Adrenal gland (tissue), 12 donors: ENCODE results near the gene CHD1. TPM values are rescaled to one million over a fixed set of nuclear protein-coding genes. Genes with fewer than 3 reads are reported as not detected.

Experiments
- DNase-seq, 7 donors: peaks; one replicate each; pipeline ENCODE4 v3.0.0-alpha.2; 2019 to 2020
- H3K27ac ChIP-seq, 5 donors: fragments of 200-600 bp; sonication (generic) in 4 of 5; 1 replicate in 3 of 5; 2 replicates in 2 of 5; pipeline versions ENCODE4 v1.5.1 to v1.8.0; 2016 to 2020; ENCODE audit warnings: mild to moderate bottlenecking in 1 of 5
- H3K27me3 ChIP-seq: fragments of 200-600 bp; 2 replicates; pipeline ENCODE4 v1.8.0; 2021
- H3K36me3 ChIP-seq, 2 donors: fragments of 200-600 bp; replicated peaks in 1 of 2; 1 replicate in 1 of 2; 2 replicates in 1 of 2; pipeline versions ENCODE4 v1.5.1 to v1.8.0; 2018 to 2022
- H3K4me1 ChIP-seq, 2 donors: fragments of 200-600 bp; replicated peaks in 1 of 2; 1 replicate in 1 of 2; 2 replicates in 1 of 2; pipeline versions ENCODE4 v1.5.1 to v1.8.0; 2018 to 2021
- H3K4me3 ChIP-seq, 4 donors: fragments of 200-600 bp; sonication (generic) in 3 of 4; one replicate each; pipeline ENCODE4 v1.5.1; 2016 to 2018
- H3K9me3 ChIP-seq, 3 donors: fragments of 200-600 bp; sonication (generic) in 1 of 3; replicated peaks in 1 of 3; 1 replicate in 2 of 3; 2 replicates in 1 of 3; pipeline versions ENCODE4 v1.5.1 to v1.8.0; 2016 to 2021
- POLR2A ChIP-seq, 2 donors: fragments of 450-650 bp; IDR thresholded peaks; one replicate each; pipeline ENCODE4 v1.6.1; 2017; ENCODE audit warnings: antibody characterized with exemption in 2 of 2, mild to moderate bottlenecking in 2 of 2, moderate library complexity in 1 of 2
- WGBS, 4 donors: extraction: QIAGEN DNeasy Blood & Tissue Kit in 2 of 4; methylation state at CpG; one replicate each; pipeline versions ENCODE4 v1.1.5 to v1.1.7; 2013 to 2017; 5-methylcytosine and 5-hydroxymethylcytosine counted together
- intact Hi-C, 2 donors: fragments of 100-400 bp; cut with DNase I; formaldehyde crosslinking; loops; one replicate each; pipeline versions ENCODE4 v1.14.1 to v1.15.0; 2022 to 2023
- polyA plus RNA-seq, 3 donors: library from polyadenylated mRNA; stranded (reverse); fragments of 200-250 nt in 2 of 3; fragments of 350-450 nt in 1 of 3; fragmentation: Illumina TruSeq in 1 of 3; extraction: RNeasy Lipid Tissue Mini Kit (QIAGEN cat#74804) in 1 of 3; gene quantifications; one replicate each; pipeline ENCODE4 v1.2.3, GENCODE V29; 2013 to 2014
- total RNA-seq, 9 donors: library from RNA; depleted of rRNA in 4 of 9; stranded (reverse); fragments of >200 nt in 4 of 9; fragments of 120-200 nt in 1 of 9; fragmentation: NEBNext Ultra II Directional in 1 of 9; extraction: Animal tissue kit (Norgen Biotek cat#: 25700) in 1 of 9; gene quantifications; one replicate each; pipeline versions ENCODE4 v1.1.0 to v1.2.4, GENCODE V29; 2013 to 2023
- TF ChIP-seq, protein P1 (sequence below), 6 experiments: fragments of 450-650 bp in 4 of 6; fragments of 200-600 bp in 2 of 6; sonication (generic) in 1 of 6; IDR thresholded peaks; 1 replicate in 5 of 6; 2 replicates in 1 of 6; pipeline versions ENCODE4 v1.5.1 to v1.8.0; 2016 to 2021; ENCODE audit warnings: antibody characterized with exemption in 6 of 6, mild to moderate bottlenecking in 2 of 6, moderate library complexity in 1 of 6
- donor health status: healthy with polysubstance abuse.
- donor health status: Bipolar disorder and iron deficiency.
- donor health status: DM: yes; HTN: yes; CAD: no.
- donor health status: DM: no; HTN: no; CAD: no.
- donor health status: DM: no; HTN: no; CAD: no.
- donor health status: DM: yes; HTN: yes; CAD: no.

CHD1 gene
- total and polyA plus RNA-seq, 12 donors = 16.0 to 64.9 (median 27.9) TPM

DNA sequence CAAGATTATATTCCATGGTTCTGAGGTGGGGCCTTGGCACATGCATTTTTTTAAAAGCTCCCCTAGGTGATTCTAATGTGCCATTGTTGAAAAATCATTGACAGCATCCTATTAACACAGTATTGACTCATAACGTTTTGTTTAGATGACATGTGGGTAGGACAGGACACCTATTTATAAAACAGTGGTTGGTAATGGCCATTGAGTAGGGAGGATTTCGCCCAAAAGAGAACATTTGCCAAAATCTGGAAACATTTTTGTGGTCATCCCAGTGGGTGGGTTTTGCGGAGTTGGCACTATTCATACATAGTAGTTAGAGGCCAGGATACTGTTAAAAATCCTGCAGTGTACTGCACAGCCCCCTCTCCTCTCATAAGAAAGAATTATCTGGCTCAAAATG, 6.4 kb upstream of the CHD1 start:
- 85 to 88% (median 88%) methylated on average over 3 of the region's 3 CpGs for WGBS, 4 donors
- no peak for DNase-seq
- Histone ChIP-seq H3K4me1 (peaks cover 7 to 38% of the 10 kb centered on the region in 2 donors), H3K27me3 (no peaks in the 10 kb centered on the region), H3K9me3 (no peaks in the 10 kb centered on the region), H3K36me3 (no peaks in the 10 kb centered on the region), H3K27ac (peak overlapping the region in 1 of 5 donors; percentile 16), H3K4me3 (no peak overlapping the region)
- intact Hi-C loops = no loop called here
- TF ChIP-seq, protein P1, sequence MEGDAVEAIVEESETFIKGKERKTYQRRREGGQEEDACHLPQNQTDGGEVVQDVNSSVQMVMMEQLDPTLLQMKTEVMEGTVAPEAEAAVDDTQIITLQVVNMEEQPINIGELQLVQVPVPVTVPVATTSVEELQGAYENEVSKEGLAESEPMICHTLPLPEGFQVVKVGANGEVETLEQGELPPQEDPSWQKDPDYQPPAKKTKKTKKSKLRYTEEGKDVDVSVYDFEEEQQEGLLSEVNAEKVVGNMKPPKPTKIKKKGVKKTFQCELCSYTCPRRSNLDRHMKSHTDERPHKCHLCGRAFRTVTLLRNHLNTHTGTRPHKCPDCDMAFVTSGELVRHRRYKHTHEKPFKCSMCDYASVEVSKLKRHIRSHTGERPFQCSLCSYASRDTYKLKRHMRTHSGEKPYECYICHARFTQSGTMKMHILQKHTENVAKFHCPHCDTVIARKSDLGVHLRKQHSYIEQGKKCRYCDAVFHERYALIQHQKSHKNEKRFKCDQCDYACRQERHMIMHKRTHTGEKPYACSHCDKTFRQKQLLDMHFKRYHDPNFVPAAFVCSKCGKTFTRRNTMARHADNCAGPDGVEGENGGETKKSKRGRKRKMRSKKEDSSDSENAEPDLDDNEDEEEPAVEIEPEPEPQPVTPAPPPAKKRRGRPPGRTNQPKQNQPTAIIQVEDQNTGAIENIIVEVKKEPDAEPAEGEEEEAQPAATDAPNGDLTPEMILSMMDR (IDR thresholded peaks at IDR 0.05) = no peak
- TF ChIP-seq POLR2A (IDR thresholded peaks at IDR 0.05) = no peak

DNA sequence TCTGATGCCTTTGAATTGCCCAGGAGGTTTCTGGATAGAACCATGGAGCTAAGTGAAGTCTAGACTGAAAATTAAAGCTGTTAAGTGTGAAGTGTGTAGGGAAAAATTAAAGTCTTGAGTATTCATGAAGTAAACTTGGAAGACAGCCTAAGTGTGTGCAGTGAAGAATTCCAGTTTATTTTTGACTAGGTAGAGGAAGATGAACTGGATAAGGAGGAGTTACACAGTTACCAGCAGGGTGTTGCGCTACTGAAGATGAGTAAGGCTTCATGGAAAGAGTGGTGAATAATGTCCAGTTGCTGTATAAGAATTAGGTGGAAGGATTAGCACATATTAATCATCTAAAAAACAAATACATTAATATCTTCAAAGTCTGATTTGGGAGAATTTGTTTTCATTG, 5.7 kb upstream of the CHD1 start:
- intact Hi-C loops = no loop called here
- no peaks in the 10 kb centered on the region for H3K36me3 ChIP-seq
- H3K27ac ChIP-seq = peak overlapping the region in 1 of 5 donors; percentile 16
- H3K9me3 ChIP-seq = no peaks in the 10 kb centered on the region
- WGBS, 4 donors = 88 to 97% (median 89%) methylated on average over 1 of the region's 1 CpG
- no peak for DNase-seq
- no peaks in the 10 kb centered on the region for H3K27me3 ChIP-seq
- H3K4me1 ChIP-seq = peaks cover 11 to 35% of the 10 kb centered on the region in 2 donors
- no peak overlapping the region for H3K4me3 ChIP-seq
- TF ChIP-seq, protein P1 (IDR thresholded peaks at IDR 0.05) = no peak
- no peak for TF ChIP-seq POLR2A (IDR thresholded peaks at IDR 0.05)

DNA sequence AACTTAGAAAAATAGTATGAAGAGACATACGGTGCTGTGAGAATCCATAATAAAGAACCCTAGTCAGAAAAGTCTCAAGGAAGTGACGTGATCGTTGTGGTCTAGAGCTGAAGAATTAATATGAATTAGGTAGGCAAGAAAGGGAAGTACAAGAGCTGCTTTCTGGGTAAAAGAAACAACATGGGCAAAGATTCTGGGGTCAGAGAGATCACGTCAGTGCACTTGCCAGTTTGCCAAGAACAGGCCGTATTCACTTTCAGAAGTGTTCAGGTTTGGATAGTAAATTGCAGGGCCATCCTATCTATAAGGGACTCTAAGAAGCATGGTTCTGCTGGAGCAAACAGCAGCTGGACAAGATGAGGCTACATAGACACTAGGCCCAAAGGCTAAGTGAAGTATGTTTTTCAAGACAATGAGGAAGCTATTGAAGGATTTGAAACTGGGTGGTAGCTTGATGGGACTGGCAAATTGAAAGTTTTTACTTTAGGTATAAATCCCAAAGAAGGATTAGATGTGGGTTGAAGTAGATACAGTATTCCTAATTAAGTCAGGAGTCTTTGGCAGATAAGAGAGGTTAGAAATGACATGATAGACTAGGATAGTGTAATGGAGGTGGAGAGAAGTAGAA, 4.8 kb upstream of the CHD1 start:
- TF ChIP-seq POLR2A (IDR thresholded peaks at IDR 0.05) = no peak
- TF ChIP-seq, protein P1 (IDR thresholded peaks at IDR 0.05) = no peak
- DNase-seq = peak in 1 of 7 donors; percentile 12
- H3K27ac ChIP-seq = peak overlapping the region in 2 of 5 donors; percentile 54 to 72
- WGBS, 4 donors = 69 to 84% (median 76%) methylated on average over 5 of the region's 5 CpGs
- H3K9me3 ChIP-seq = no peaks in the 10 kb centered on the region
- H3K27me3 ChIP-seq = no peaks in the 10 kb centered on the region
- H3K4me3 ChIP-seq = no peak overlapping the region
- peaks cover 10 to 32% of the 10 kb centered on the region in 2 donors for H3K4me1 ChIP-seq
- H3K36me3 ChIP-seq = no peaks in the 10 kb centered on the region
- intact Hi-C loops = no loop called here

DNA sequence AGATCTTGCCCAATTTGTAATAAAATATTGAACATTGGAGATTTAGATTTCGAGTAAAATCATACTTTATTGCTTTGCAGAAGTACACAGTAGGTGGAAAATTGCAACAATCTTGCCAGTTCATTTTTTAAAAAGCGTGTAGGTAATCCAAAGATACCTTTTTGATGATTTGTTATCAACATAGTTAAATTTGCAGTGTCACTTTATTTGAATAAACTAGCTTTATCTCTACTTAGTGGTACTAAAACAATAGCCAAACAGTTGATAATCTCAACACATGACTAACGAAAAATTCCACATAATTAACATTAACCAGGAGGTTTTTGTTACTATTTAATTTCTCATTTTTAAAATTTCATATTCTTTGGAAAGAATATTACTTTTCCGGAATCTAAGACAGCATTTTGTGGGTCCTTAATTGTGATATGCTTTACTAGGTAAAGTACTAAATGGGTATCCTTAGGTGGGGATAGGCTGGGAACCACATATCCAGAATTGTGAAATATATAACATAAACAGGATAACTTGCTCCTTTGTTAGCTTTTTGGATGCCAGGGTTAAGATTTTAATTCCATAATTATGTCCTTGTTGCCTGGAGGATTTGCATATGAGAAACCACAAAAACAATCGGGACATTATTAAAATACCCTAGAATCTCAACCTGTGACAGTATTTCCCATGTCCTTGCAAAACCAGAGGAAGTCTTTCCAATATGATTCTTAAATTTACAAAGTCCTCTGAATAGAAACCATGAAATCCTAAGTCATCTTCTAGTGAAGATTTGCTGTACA, 2.4 kb upstream of the CHD1 start:
- H3K4me3 ChIP-seq = no peak overlapping the region
- peak overlapping the region in 1 of 5 donors; percentile 100 for H3K27ac ChIP-seq
- intact Hi-C loops = no loop called here
- no peaks in the 10 kb centered on the region for H3K36me3 ChIP-seq
- no peaks in the 10 kb centered on the region for H3K27me3 ChIP-seq
- no peak for TF ChIP-seq POLR2A (IDR thresholded peaks at IDR 0.05)
- TF ChIP-seq, protein P1 (IDR thresholded peaks at IDR 0.05) = no peak
- 84 to 89% (median 86%) methylated on average over 5 of the region's 5 CpGs for WGBS, 4 donors
- H3K4me1 ChIP-seq = peaks cover 8 to 29% of the 10 kb centered on the region in 2 donors
- H3K9me3 ChIP-seq = no peaks in the 10 kb centered on the region
- no peak for DNase-seq
